ENCODE data around the gene ASXL2.

GRCh38 chr2:25749676-25750075 is 128.6 kb downstream of the ASXL2 start:
- TF ChIP-seq LEF1 (IDR thresholded peaks at IDR 0.05; ENCODE audit: borderline replicate concordance) (no peak), ELF4 (IDR thresholded peaks at IDR 0.05) (no peak), PKNOX1 (IDR thresholded peaks at IDR 0.05) (no peak), FOXA1 (IDR thresholded peaks at IDR 0.05) (no peak), FOXK2 (IDR thresholded peaks at IDR 0.05) (no peak), NFRKB (IDR thresholded peaks at IDR 0.05) (no peak)
